Stomach (tissue), 4 donors: ENCODE results near the gene PLCB3.

Source experiments
- CTCF ChIP-seq, 7 experiments: fragments of 450-650 bp in 4 of 7; fragments of 200-600 bp in 3 of 7; sonication (generic) in 3 of 7; IDR thresholded peaks; one replicate each; pipeline ENCODE4 v1.5.1; 2016 to 2019; ENCODE audit warnings: antibody characterized with exemption in 7 of 7, control low read depth in 2 of 7, mild to moderate bottlenecking in 1 of 7
- EP300 ChIP-seq: sonication (generic); formaldehyde crosslinking; IDR thresholded peaks from one replicate; pipeline ENCODE4 v1.6.1; 2017; ENCODE audit warnings: antibody characterized with exemption
- POLR2A ChIP-seq, 4 donors: fragments of 450-650 bp; IDR thresholded peaks; one replicate each; pipeline ENCODE4 v1.6.1; 2016; ENCODE audit warnings: antibody characterized with exemption in 4 of 4, control low read depth in 2 of 4, mild to moderate bottlenecking in 1 of 4, moderate library complexity in 1 of 4
- POLR2AphosphoS5 ChIP-seq, 3 donors: sonication (generic); formaldehyde crosslinking; IDR thresholded peaks; one replicate each; pipeline ENCODE4 v1.6.1; 2016; ENCODE audit warnings: antibody characterized with exemption in 3 of 3

GRCh38 chr11:64238999-64239398 is 12.3 kb upstream of the PLCB3 start:
- TF ChIP-seq CTCF (IDR thresholded peaks at IDR 0.05) (no peak), POLR2AphosphoS5 (IDR thresholded peaks at IDR 0.05) (no peak), POLR2A (IDR thresholded peaks at IDR 0.05) (no peak), EP300 (no peak)
